ENCODE results near the gene KCNAB1.

DNA sequence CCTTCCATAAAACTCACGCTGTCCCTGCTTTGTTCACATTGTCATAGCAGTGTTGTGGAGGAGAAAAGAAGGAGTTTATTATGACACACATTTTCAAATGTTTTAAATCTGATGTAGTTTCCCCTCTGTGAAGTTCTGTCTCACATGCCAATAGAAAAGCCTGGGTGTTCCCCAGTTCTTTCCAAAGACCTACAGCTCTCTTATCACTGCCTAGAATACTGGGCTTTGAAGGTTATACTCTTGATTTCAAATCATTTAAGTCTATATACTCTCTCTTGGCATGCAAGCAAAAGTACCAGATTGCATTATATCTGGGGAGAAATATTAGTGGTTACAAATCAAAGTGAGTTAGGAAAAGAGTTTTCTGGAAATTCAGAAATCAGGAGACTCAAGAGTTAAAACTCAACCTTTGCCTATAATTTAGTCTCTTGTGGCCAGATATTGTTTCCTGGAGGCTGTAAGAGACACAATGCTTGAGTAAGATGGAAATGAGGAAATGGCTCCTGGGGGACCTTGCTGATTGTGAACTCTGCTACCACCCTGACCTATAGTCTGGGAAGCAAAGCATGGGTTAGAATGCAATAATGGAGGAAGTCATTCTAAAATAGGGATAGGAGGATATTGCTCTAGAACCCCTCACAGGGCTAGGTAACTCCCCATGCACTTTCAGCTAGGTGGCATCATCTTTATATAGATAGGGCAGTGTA lies 182.8 kb downstream of the KCNAB1 start:
- TF ChIP-seq, protein P1, sequence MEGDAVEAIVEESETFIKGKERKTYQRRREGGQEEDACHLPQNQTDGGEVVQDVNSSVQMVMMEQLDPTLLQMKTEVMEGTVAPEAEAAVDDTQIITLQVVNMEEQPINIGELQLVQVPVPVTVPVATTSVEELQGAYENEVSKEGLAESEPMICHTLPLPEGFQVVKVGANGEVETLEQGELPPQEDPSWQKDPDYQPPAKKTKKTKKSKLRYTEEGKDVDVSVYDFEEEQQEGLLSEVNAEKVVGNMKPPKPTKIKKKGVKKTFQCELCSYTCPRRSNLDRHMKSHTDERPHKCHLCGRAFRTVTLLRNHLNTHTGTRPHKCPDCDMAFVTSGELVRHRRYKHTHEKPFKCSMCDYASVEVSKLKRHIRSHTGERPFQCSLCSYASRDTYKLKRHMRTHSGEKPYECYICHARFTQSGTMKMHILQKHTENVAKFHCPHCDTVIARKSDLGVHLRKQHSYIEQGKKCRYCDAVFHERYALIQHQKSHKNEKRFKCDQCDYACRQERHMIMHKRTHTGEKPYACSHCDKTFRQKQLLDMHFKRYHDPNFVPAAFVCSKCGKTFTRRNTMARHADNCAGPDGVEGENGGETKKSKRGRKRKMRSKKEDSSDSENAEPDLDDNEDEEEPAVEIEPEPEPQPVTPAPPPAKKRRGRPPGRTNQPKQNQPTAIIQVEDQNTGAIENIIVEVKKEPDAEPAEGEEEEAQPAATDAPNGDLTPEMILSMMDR (IDR thresholded peaks at IDR 0.05), result no peak
- TF ChIP-seq EZH2 (IDR thresholded peaks at IDR 0.05; ENCODE audit: borderline replicate concordance, insufficient read depth, low read depth, low read length, poor library complexity, severe bottlenecking), result no peak

Measured in B cell (primary cell).